Epithelial cell of proximal tubule (primary cell): ENCODE data around the gene FHIT. TPM values are rescaled to one million over a fixed set of nuclear protein-coding genes. Genes with fewer than 3 reads are reported as not detected.

Source experiments
- DNase-seq: peaks from one replicate; pipeline ENCODE4 v3.0.0-alpha.2; 2011; ENCODE audit warnings: low read depth
- H3K4me3 ChIP-seq: 2 replicates; pipeline ENCODE4 v1.5.1; 2011; ENCODE audit warnings: low read depth, mild to moderate bottlenecking, low read length
- total RNA-seq: library from RNA; depleted of rRNA; stranded (reverse); fragments of >200 nt; gene quantifications from 2 replicates; pipeline ENCODE4 v1.2.3, GENCODE V29; 2015
- TF ChIP-seq, protein P1 (sequence below): conservative IDR thresholded peaks from 2 replicates; pipeline ENCODE4 v1.5.1; 2012; ENCODE audit warnings: low read depth, mild to moderate bottlenecking, low read length

The FHIT gene
- total RNA-seq, 1 donor from 2014 or later, result 3.7 TPM

- TF ChIP-seq, protein P1, sequence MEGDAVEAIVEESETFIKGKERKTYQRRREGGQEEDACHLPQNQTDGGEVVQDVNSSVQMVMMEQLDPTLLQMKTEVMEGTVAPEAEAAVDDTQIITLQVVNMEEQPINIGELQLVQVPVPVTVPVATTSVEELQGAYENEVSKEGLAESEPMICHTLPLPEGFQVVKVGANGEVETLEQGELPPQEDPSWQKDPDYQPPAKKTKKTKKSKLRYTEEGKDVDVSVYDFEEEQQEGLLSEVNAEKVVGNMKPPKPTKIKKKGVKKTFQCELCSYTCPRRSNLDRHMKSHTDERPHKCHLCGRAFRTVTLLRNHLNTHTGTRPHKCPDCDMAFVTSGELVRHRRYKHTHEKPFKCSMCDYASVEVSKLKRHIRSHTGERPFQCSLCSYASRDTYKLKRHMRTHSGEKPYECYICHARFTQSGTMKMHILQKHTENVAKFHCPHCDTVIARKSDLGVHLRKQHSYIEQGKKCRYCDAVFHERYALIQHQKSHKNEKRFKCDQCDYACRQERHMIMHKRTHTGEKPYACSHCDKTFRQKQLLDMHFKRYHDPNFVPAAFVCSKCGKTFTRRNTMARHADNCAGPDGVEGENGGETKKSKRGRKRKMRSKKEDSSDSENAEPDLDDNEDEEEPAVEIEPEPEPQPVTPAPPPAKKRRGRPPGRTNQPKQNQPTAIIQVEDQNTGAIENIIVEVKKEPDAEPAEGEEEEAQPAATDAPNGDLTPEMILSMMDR, result no peak
- DNase-seq, result no peak
Measured at GRCh38 chr3:60268123-60268522, 983.1 kb downstream of the FHIT start.

DNA sequence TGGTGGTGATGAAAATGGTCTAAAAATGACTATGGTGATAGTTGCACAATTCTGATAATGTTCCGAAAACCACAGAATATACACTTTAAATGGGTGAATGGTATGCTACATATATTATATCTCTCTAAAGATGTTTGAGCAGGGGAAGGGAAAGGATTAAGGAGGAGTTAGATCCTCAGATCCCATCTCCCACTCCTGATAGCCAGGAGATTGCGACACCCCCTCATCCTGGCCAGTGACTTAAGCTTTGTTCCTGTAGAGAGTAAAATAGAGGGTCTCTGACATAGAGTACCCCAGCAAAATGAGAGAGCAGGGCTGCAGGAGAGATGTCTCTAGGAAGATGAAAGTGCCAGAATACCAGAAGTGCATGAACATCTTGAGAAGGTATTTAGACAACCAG is 984.8 kb downstream of the FHIT start:
- TF ChIP-seq, protein P1, result no peak
- no peak for DNase-seq
- no peak overlapping the region for H3K4me3 ChIP-seq

More at GRCh38 chr3:60268123-60268522, 983.1 kb downstream of the FHIT start:
- H3K4me3 ChIP-seq, result no peak overlapping the region

- TF ChIP-seq, protein P1, result no peak
Measured at GRCh38 chr3:60263191-60263590, 988.1 kb downstream of the FHIT start.

GRCh38 chr3:60262546-60262945 is 988.7 kb downstream of the FHIT start:
- no peak overlapping the region for H3K4me3 ChIP-seq
- TF ChIP-seq, protein P1, result no peak
- no peak for DNase-seq

More at GRCh38 chr3:60263191-60263590, 988.1 kb downstream of the FHIT start:
- no peak overlapping the region for H3K4me3 ChIP-seq
- no peak for DNase-seq

DNA sequence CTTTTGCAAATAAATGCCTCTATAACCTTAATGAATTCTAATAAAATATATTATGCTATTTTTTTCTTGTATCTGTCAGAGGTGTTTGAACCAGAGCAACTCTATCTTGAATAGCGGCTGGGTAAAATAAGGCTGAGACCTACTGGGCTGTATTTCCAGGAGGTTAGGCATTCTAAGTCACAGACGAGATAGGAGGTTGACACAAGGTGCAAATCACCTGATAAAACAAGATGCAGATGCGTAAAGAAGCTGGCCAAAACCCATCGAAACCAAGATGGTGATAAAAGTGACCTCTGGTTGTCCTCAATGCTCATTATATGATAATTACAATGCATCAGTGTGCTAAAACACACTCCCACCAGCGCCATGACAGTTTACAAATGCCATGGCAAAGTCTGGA is 990.7 kb downstream of the FHIT start:
- TF ChIP-seq, protein P1, result no peak
- no peak overlapping the region for H3K4me3 ChIP-seq
- no peak for DNase-seq

GRCh38 chr3:60250810-60251209 is 1000.4 kb downstream of the FHIT start:
- H3K4me3 ChIP-seq, result no peak overlapping the region
- no peak for DNase-seq
- TF ChIP-seq, protein P1, result no peak

- no peak overlapping the region for H3K4me3 ChIP-seq
- DNase-seq, result peak; percentile 31
- TF ChIP-seq, protein P1, result no peak
Measured at GRCh38 chr3:60250206-60250605, 1001.0 kb downstream of the FHIT start.
